Right cardiac atrium (tissue), 5 donors: ENCODE data around the gene TFPT. TPM values are rescaled to one million over a fixed set of nuclear protein-coding genes. Genes with fewer than 3 reads are reported as not detected.

Source experiments
- ATAC-seq, 2 donors: fragments of 200-7000 bp; cut with Tn5 transposase; one replicate each; pipeline versions ENCODE4 v1.8.0 to v1.9.1; 2020; ENCODE audit warnings: moderate library complexity in 2 of 2, mild to moderate bottlenecking in 1 of 2
- DNase-seq, 3 donors: peaks; one replicate each; pipeline ENCODE4 v3.0.0-alpha.2; 2020
- H3K27ac ChIP-seq: one replicate; pipeline ENCODE4 v1.5.1; 2013; ENCODE audit warnings: mild to moderate bottlenecking, low read length, control low read depth, moderate library complexity
- H3K27me3 ChIP-seq: one replicate; pipeline ENCODE4 v1.6.1; 2013; ENCODE audit not compliant: control insufficient read depth, insufficient read depth
- H3K4me1 ChIP-seq: one replicate; pipeline ENCODE4 v1.6.1; 2013; ENCODE audit warnings: low read length; ENCODE audit not compliant: control insufficient read depth, insufficient read depth
- H3K4me3 ChIP-seq: one replicate; pipeline ENCODE4 v1.5.1; 2013; ENCODE audit warnings: low read length, control low read depth
- H3K9me3 ChIP-seq: one replicate; pipeline ENCODE4 v1.6.1; 2013; ENCODE audit warnings: low read length; ENCODE audit not compliant: control insufficient read depth
- WGBS: extraction: QIAGEN DNeasy Blood & Tissue Kit; methylation state at CpG from one replicate; pipeline ENCODE4 v1.1.7; 2013; 5-methylcytosine and 5-hydroxymethylcytosine counted together
- intact Hi-C, 4 donors: fragments of 100-400 bp; cut with DNase I; formaldehyde crosslinking; loops; one replicate each; pipeline versions ENCODE4 v1.11.0 to v1.14.0; 2022 to 2023
- polyA plus RNA-seq: library from polyadenylated mRNA; stranded (reverse); fragments of 200-250 nt; gene quantifications from one replicate; pipeline ENCODE4 v1.2.3, GENCODE V29; 2013
- total RNA-seq, 4 donors: library from RNA; stranded (reverse); fragmentation: NEBNext Ultra II Directional; extraction: Animal tissue kit (Norgen Biotek cat#: 25700); gene quantifications; one replicate each; pipeline ENCODE4 v1.2.1, GENCODE V29; 2021
- donor health status: healthy with polysubstance abuse.
- donor health status: DM: no; HTN: yes; CAD: no.
- donor health status: DM: no; HTN: no; CAD: no.
- donor health status: DM: no; HTN: yes; CAD: no; lungs with severe emphysema.
- donor health status: DM: yes; HTN: yes; CAD: no.

Gene TFPT
- total and polyA plus RNA-seq, 5 donors, result 15.8 to 19.8 (median 16.9) TPM

GRCh38 chr19:54069470-54069869, 46.0 kb downstream of the TFPT start:
- ATAC-seq (no peak), DNase-seq (no peak)
- no peaks in the 10 kb centered on the region for H3K27me3 ChIP-seq
- H3K27ac ChIP-seq, result no peak overlapping the region
- H3K4me1 ChIP-seq, result no peaks in the 10 kb centered on the region
- WGBS, result 62% methylated on average over 5 of the region's 5 CpGs
- H3K4me3 ChIP-seq, result no peak overlapping the region
- intact Hi-C loops, result no loop called here
- peaks cover 4% of the 10 kb centered on the region for H3K9me3 ChIP-seq

GRCh38 chr19:54063350-54064116, 51.9 kb downstream of the TFPT start, which contains the start of gene VSTM1:
Gene VSTM1, minus strand, starts transcription at chr19:54063897. Its CDS starts 120 bp downstream, at chr19:54063777.
- ATAC-seq (no peak), DNase-seq (no peak)
- 65% methylated on average over 34 of the region's 34 CpGs for WGBS
- H3K4me1 ChIP-seq, result no peaks in the 10 kb centered on the region
- H3K27ac ChIP-seq, result no peak within 1 kb of the TSS
- intact Hi-C loops, result no loop called here
- H3K9me3 ChIP-seq, result no peaks in the 10 kb centered on the region
- H3K4me3 ChIP-seq, result no peak within 1 kb of the TSS
- H3K27me3 ChIP-seq, result no peaks in the 10 kb centered on the region

- WGBS, result 69% methylated on average over 9 of the region's 9 CpGs
- ATAC-seq (no peak), DNase-seq (peak in 1 of 3 donors; percentile 54)
- H3K4me1 ChIP-seq, result no peaks in the 10 kb centered on the region
- no peak overlapping the region for H3K4me3 ChIP-seq
- no peaks in the 10 kb centered on the region for H3K27me3 ChIP-seq
- H3K27ac ChIP-seq, result no peak overlapping the region
- H3K9me3 ChIP-seq, result no peaks in the 10 kb centered on the region
- intact Hi-C loops, result no loop called here
Observed at GRCh38 chr19:54062643-54063042, 52.8 kb downstream of the TFPT start.

Other genes with a start within 250 kb of the TFPT start
- 100 to 1,000 TPM in 2 of 4 donors, 10 to 100 TPM in 2; 83.0 to 303 (median 113) TPM for gene MYADM, start 247.8 kb downstream of the TFPT start, total RNA-seq
- 110 TPM for gene MYADM, start 247.8 kb downstream of the TFPT start, polyA plus RNA-seq
- not detected for gene PRKCG, start 233.5 kb downstream of the TFPT start, total RNA-seq
- 0.02 TPM for gene PRKCG, start 233.5 kb downstream of the TFPT start, polyA plus RNA-seq
- gene CACNG7, start 206.4 kb downstream of the TFPT start, total RNA-seq, result not detected
- 0.05 TPM for gene CACNG7, start 206.4 kb downstream of the TFPT start, polyA plus RNA-seq
- gene CACNG8, start 152.7 kb downstream of the TFPT start, total RNA-seq, result under 1 TPM; 0.06 to 0.31 (median 0.20) TPM
- gene CACNG8, start 152.7 kb downstream of the TFPT start, polyA plus RNA-seq, result 0.14 TPM
- not detected for gene CACNG6, start 124.0 kb downstream of the TFPT start, total RNA-seq
- gene CACNG6, start 124.0 kb downstream of the TFPT start, polyA plus RNA-seq, result not detected
- gene VSTM1, start 51.8 kb downstream of the TFPT start, total RNA-seq, result not detected
- not detected for gene VSTM1, start 51.8 kb downstream of the TFPT start, polyA plus RNA-seq
- not detected for gene TARM1, start 34.3 kb downstream of the TFPT start, total RNA-seq
- not detected for gene TARM1, start 34.3 kb downstream of the TFPT start, polyA plus RNA-seq
- 1 to 10 TPM in 2 of 4 donors, under 1 TPM in 2; 0.72 to 1.5 (median 1.1) TPM for gene OSCAR, start 14.9 kb downstream of the TFPT start, total RNA-seq
- 0.45 TPM for gene OSCAR, start 14.9 kb downstream of the TFPT start, polyA plus RNA-seq
- 100 to 1,000 TPM; 264 to 472 (median 385) TPM for gene NDUFA3, start 12.8 kb downstream of the TFPT start, total RNA-seq
- 714 TPM for gene NDUFA3, start 12.8 kb downstream of the TFPT start, polyA plus RNA-seq
- 10 to 100 TPM; 41.9 to 52.1 (median 43.7) TPM for gene PRPF31, start 97 bp upstream of the TFPT start, total RNA-seq
- gene PRPF31, start 97 bp upstream of the TFPT start, polyA plus RNA-seq, result 43.0 TPM
- gene CNOT3, start 22.1 kb upstream of the TFPT start, total RNA-seq, result 10 to 100 TPM; 20.3 to 26.5 (median 23.3) TPM
- gene CNOT3, start 22.1 kb upstream of the TFPT start, polyA plus RNA-seq, result 18.2 TPM
- gene LENG1, start 44.1 kb upstream of the TFPT start, total RNA-seq, result 1 to 10 TPM; 5.3 to 7.6 (median 7.0) TPM
- 11.0 TPM for gene LENG1, start 44.1 kb upstream of the TFPT start, polyA plus RNA-seq
- 1 to 10 TPM; 1.0 to 3.8 (median 2.5) TPM for gene TMC4, start 57.5 kb upstream of the TFPT start, total RNA-seq
- 2.3 TPM for gene TMC4, start 57.5 kb upstream of the TFPT start, polyA plus RNA-seq
- 10 to 100 TPM; 18.9 to 23.6 (median 21.4) TPM for gene MBOAT7, start 73.9 kb upstream of the TFPT start, total RNA-seq
- gene MBOAT7, start 73.9 kb upstream of the TFPT start, polyA plus RNA-seq, result 16.1 TPM
- 10 to 100 TPM; 17.6 to 22.1 (median 18.3) TPM for gene TSEN34, start 75.7 kb upstream of the TFPT start, total RNA-seq
- gene TSEN34, start 75.7 kb upstream of the TFPT start, polyA plus RNA-seq, result 20.9 TPM
- gene RPS9, start 85.2 kb upstream of the TFPT start, total RNA-seq, result 100 to 1,000 TPM; 704 to 879 (median 833) TPM
- gene RPS9, start 85.2 kb upstream of the TFPT start, polyA plus RNA-seq, result 1,572 TPM
- 1 to 10 TPM; 2.5 to 5.7 (median 4.9) TPM for gene LILRB3, start 107.3 kb upstream of the TFPT start, total RNA-seq
- gene LILRB3, start 107.3 kb upstream of the TFPT start, polyA plus RNA-seq, result 0.95 TPM
- gene LILRA6, start 127.1 kb upstream of the TFPT start, total RNA-seq, result 1 to 10 TPM; 1.9 to 3.9 (median 2.5) TPM
- 1.00 TPM for gene LILRA6, start 127.1 kb upstream of the TFPT start, polyA plus RNA-seq
- gene LILRB5, start 141.6 kb upstream of the TFPT start, total RNA-seq, result 10 to 100 TPM; 10.1 to 18.6 (median 12.4) TPM
- gene LILRB5, start 141.6 kb upstream of the TFPT start, polyA plus RNA-seq, result 6.0 TPM
- gene LILRB2, start 165.5 kb upstream of the TFPT start, total RNA-seq, result 1 to 10 TPM; 2.8 to 5.0 (median 4.8) TPM
- gene LILRB2, start 165.5 kb upstream of the TFPT start, polyA plus RNA-seq, result 1.9 TPM
- gene LILRA5, start 197.5 kb upstream of the TFPT start, total RNA-seq, result 1 to 10 TPM; 1.7 to 2.7 (median 2.2) TPM
- 0.61 TPM for gene LILRA5, start 197.5 kb upstream of the TFPT start, polyA plus RNA-seq
- gene LILRA4, start 223.5 kb upstream of the TFPT start, total RNA-seq, result not detected
- gene LILRA4, start 223.5 kb upstream of the TFPT start, polyA plus RNA-seq, result not detected
- gene LAIR1, start 249.3 kb upstream of the TFPT start, total RNA-seq, result 1 to 10 TPM; 6.8 to 9.1 (median 8.1) TPM
- gene LAIR1, start 249.3 kb upstream of the TFPT start, polyA plus RNA-seq, result 2.9 TPM